Smooth muscle cell (in vitro differentiated cells): ENCODE data around the gene CCDC54. TPM values are rescaled to one million over a fixed set of nuclear protein-coding genes. Genes with fewer than 3 reads are reported as not detected.

Source experiments
- DNase-seq: peaks from one replicate; lab custom pipeline; 2025; ENCODE audit not compliant: unreplicated experiment; lab: John Stamatoyannopoulos, UW
- H2AFZ ChIP-seq: fragments of 200-600 bp; sonication (generic); 2 replicates; pipeline ENCODE4 v1.6.0; 2016; ENCODE audit warnings: antibody characterized with exemption, low read depth, mild to moderate bottlenecking
- H3F3A ChIP-seq: fragments of 200-600 bp; sonication (generic); 2 replicates; pipeline ENCODE4 v1.6.0; 2017; ENCODE audit warnings: antibody characterized with exemption, low read depth
- H3K27ac ChIP-seq: fragments of 200-600 bp; sonication (generic); 2 replicates; pipeline ENCODE4 v1.5.1; 2016; ENCODE audit warnings: low read depth, mild to moderate bottlenecking
- H3K27me3 ChIP-seq: fragments of 200-600 bp; sonication (generic); 2 replicates; pipeline ENCODE4 v1.6.1; 2016; ENCODE audit warnings: low read depth, mild to moderate bottlenecking
- H3K36me3 ChIP-seq: fragments of 200-600 bp; sonication (generic); 2 replicates; pipeline ENCODE4 v1.5.1; 2016; ENCODE audit warnings: low read depth
- H3K4me1 ChIP-seq: fragments of 200-600 bp; sonication (generic); 2 replicates; pipeline ENCODE4 v1.5.1; 2016; ENCODE audit warnings: low read depth
- H3K4me2 ChIP-seq: fragments of 200-600 bp; sonication (generic); 2 replicates; pipeline ENCODE4 v1.6.0; 2016; ENCODE audit warnings: mild to moderate bottlenecking
- H3K4me3 ChIP-seq: fragments of 200-600 bp; sonication (generic); 2 replicates; pipeline ENCODE4 v1.5.1; 2016; ENCODE audit warnings: mild to moderate bottlenecking
- H3K79me2 ChIP-seq: fragments of 200-600 bp; sonication (generic); 2 replicates; pipeline ENCODE4 v1.6.0; 2016; ENCODE audit warnings: low read depth, mild to moderate bottlenecking
- H3K9ac ChIP-seq: fragments of 200-600 bp; sonication (generic); 2 replicates; pipeline ENCODE4 v1.6.0; 2016; ENCODE audit warnings: low read depth
- H3K9me3 ChIP-seq: fragments of 200-600 bp; sonication (generic); replicated peaks from 2 replicates; pipeline ENCODE4 v1.5.1; 2016; ENCODE audit warnings: low read depth
- H4K20me1 ChIP-seq: fragments of 200-600 bp; sonication (generic); 2 replicates; pipeline ENCODE4 v1.6.0; 2016; ENCODE audit warnings: low read depth
- CTCF ChIP-seq: fragments of 200-600 bp; sonication (generic); IDR thresholded peaks from 2 replicates; pipeline ENCODE4 v1.5.1; 2017; ENCODE audit warnings: borderline replicate concordance, mild to moderate bottlenecking, antibody characterized with exemption; ENCODE audit not compliant: insufficient read depth, poor library complexity, severe bottlenecking
- WGBS: methylation state at CpG from one replicate; pipeline ENCODE4 v1.1.7; 2016; ENCODE audit warnings: low lambda C conversion rate; 5-methylcytosine and 5-hydroxymethylcytosine counted together
- polyA plus RNA-seq: library from polyadenylated mRNA; unstranded; fragments of >200 nt; fragmentation: Nextera tagmentation; extraction: Ambion mirVana; gene quantifications from 2 replicates; pipeline ENCODE4 v1.2.1, GENCODE V29; 2016
- total RNA-seq: library from RNA; depleted of rRNA; stranded (reverse); fragments of >200 nt; gene quantifications from 2 replicates; pipeline ENCODE4 v1.2.3, GENCODE V29; 2014

Gene CCDC54
- total and polyA plus RNA-seq, 2 experiments from 2014 or later: 0.49 TPM; not detected in 1

GRCh38 chr3:107356706-107357105, 20.5 kb upstream of the CCDC54 start:
- TF ChIP-seq CTCF: no peak
- no peak overlapping the region for H3K4me2 ChIP-seq
- no peak overlapping the region for H3K9ac ChIP-seq
- no peaks in the 10 kb centered on the region for H3K9me3 ChIP-seq
- H4K20me1 ChIP-seq: no peaks in the 10 kb centered on the region
- DNase-seq: no peak
- no peak overlapping the region for H2AFZ ChIP-seq
- 94% methylated on average over 2 of the region's 2 CpGs for WGBS
- H3K27ac ChIP-seq: no peak overlapping the region
- H3K79me2 ChIP-seq: no peaks in the 10 kb centered on the region
- no peaks in the 10 kb centered on the region for H3K4me1 ChIP-seq
- no peaks in the 10 kb centered on the region for H3K36me3 ChIP-seq
- no peaks in the 10 kb centered on the region for H3K27me3 ChIP-seq
- no peak overlapping the region for H3K4me3 ChIP-seq
- H3F3A ChIP-seq: no peaks in the 10 kb centered on the region

- H3F3A ChIP-seq: no peaks in the 10 kb centered on the region
- no peak overlapping the region for H2AFZ ChIP-seq
- WGBS: 88% methylated on average over 3 of the region's 3 CpGs
- TF ChIP-seq CTCF: no peak
- H3K4me2 ChIP-seq: no peak overlapping the region
- H3K27me3 ChIP-seq: no peaks in the 10 kb centered on the region
- no peak overlapping the region for H3K9ac ChIP-seq
- no peaks in the 10 kb centered on the region for H3K9me3 ChIP-seq
- DNase-seq: no peak
- H3K4me1 ChIP-seq: no peaks in the 10 kb centered on the region
- H3K27ac ChIP-seq: no peak overlapping the region
- no peaks in the 10 kb centered on the region for H3K36me3 ChIP-seq
- H3K4me3 ChIP-seq: no peak overlapping the region
- no peaks in the 10 kb centered on the region for H3K79me2 ChIP-seq
- no peaks in the 10 kb centered on the region for H4K20me1 ChIP-seq
Observed at GRCh38 chr3:107361633-107362032, 15.6 kb upstream of the CCDC54 start.

GRCh38 chr3:107365051-107365450, 12.2 kb upstream of the CCDC54 start:
- H3K27me3 ChIP-seq: no peaks in the 10 kb centered on the region
- H3K4me1 ChIP-seq: no peaks in the 10 kb centered on the region
- H4K20me1 ChIP-seq: no peaks in the 10 kb centered on the region
- no peak overlapping the region for H2AFZ ChIP-seq
- no peaks in the 10 kb centered on the region for H3K9me3 ChIP-seq
- no peak overlapping the region for H3K27ac ChIP-seq
- no peak overlapping the region for H3K9ac ChIP-seq
- 91% methylated on average over 4 of the region's 4 CpGs for WGBS
- H3K4me2 ChIP-seq: no peak overlapping the region
- H3K79me2 ChIP-seq: no peaks in the 10 kb centered on the region
- no peak for DNase-seq
- no peaks in the 10 kb centered on the region for H3F3A ChIP-seq
- TF ChIP-seq CTCF: no peak
- H3K4me3 ChIP-seq: no peak overlapping the region
- H3K36me3 ChIP-seq: no peaks in the 10 kb centered on the region

GRCh38 chr3:107366766-107367165, 10.5 kb upstream of the CCDC54 start:
- H3K4me2 ChIP-seq: no peak overlapping the region
- no peaks in the 10 kb centered on the region for H4K20me1 ChIP-seq
- no peak overlapping the region for H2AFZ ChIP-seq
- H3K27me3 ChIP-seq: no peaks in the 10 kb centered on the region
- no peaks in the 10 kb centered on the region for H3K4me1 ChIP-seq
- DNase-seq: no peak
- no peak for TF ChIP-seq CTCF
- 96% methylated on average over 3 of the region's 3 CpGs for WGBS
- no peak overlapping the region for H3K27ac ChIP-seq
- no peaks in the 10 kb centered on the region for H3K9me3 ChIP-seq
- no peaks in the 10 kb centered on the region for H3F3A ChIP-seq
- H3K36me3 ChIP-seq: no peaks in the 10 kb centered on the region
- H3K79me2 ChIP-seq: no peaks in the 10 kb centered on the region
- H3K9ac ChIP-seq: no peak overlapping the region
- H3K4me3 ChIP-seq: no peak overlapping the region
